Loucy (cell line): ENCODE data around the gene IDS.

Experiments used
- CTCF ChIP-seq: fragments of 200-600 bp; sonication (generic); conservative IDR thresholded peaks from 2 replicates; pipeline ENCODE4 v1.5.1; 2014; ENCODE audit warnings: mild to moderate bottlenecking, antibody characterized with exemption, low read length
- EZH2phosphoT487 ChIP-seq: fragments of 200-600 bp; IDR thresholded peaks from 2 replicates; pipeline ENCODE4 v1.6.1; 2018; ENCODE audit warnings: antibody characterized with exemption, mild to moderate bottlenecking, moderate library complexity, borderline replicate concordance

GRCh38 chrX:149522916-149523315 is 17.8 kb upstream of the IDS start:
- TF ChIP-seq CTCF, result no peak
- TF ChIP-seq EZH2phosphoT487, result no peak
